Progenitor cell of endocrine pancreas (in vitro differentiated cells): Measurements from ENCODE around the gene COX4I1. TPM values are rescaled to one million over a fixed set of nuclear protein-coding genes. Genes with fewer than 3 reads are reported as not detected.

Experiments
- DNase-seq: peaks from one replicate; pipeline ENCODE4 v3.0.0; 2021; ENCODE audit warnings: low spot score; ENCODE audit not compliant: unreplicated experiment
- H3K27ac Mint-ChIP-seq: 2 replicates; pipeline ENCODE4 v1.8.0; 2021; ENCODE audit warnings: mild to moderate bottlenecking, moderate library complexity, mixed read lengths
- H3K27me3 Mint-ChIP-seq: 2 replicates; pipeline ENCODE4 v1.8.0; 2021; ENCODE audit warnings: mixed read lengths
- H3K36me3 Mint-ChIP-seq: 2 replicates; pipeline ENCODE4 v1.8.0; 2022; ENCODE audit warnings: mixed read lengths; ENCODE audit not compliant: insufficient read depth
- H3K4me1 Mint-ChIP-seq: 2 replicates; pipeline ENCODE4 v1.8.0; 2021; ENCODE audit warnings: low read depth, mixed read lengths
- H3K4me3 Mint-ChIP-seq: 2 replicates; pipeline ENCODE4 v1.8.0; 2021; ENCODE audit warnings: low read depth, mild to moderate bottlenecking, moderate library complexity, mixed read lengths
- H3K9me3 Mint-ChIP-seq: 2 replicates; pipeline ENCODE4 v1.8.0; 2021; ENCODE audit warnings: low read depth, mixed read lengths
- CTCF ChIP-seq: fragments of 200-600 bp; sonication (generic); IDR thresholded peaks from one replicate; pipeline ENCODE4 v1.5.0; 2021; ENCODE audit warnings: antibody characterized with exemption, mild to moderate bottlenecking; ENCODE audit not compliant: unreplicated experiment
- total RNA-seq: library from RNA; stranded (reverse); gene quantifications from 2 replicates; pipeline ENCODE4 v1.2.1, GENCODE V29; 2021

COX4I1 gene
- total RNA-seq, 1 donor from 2014 or later = 466 TPM

DNA sequence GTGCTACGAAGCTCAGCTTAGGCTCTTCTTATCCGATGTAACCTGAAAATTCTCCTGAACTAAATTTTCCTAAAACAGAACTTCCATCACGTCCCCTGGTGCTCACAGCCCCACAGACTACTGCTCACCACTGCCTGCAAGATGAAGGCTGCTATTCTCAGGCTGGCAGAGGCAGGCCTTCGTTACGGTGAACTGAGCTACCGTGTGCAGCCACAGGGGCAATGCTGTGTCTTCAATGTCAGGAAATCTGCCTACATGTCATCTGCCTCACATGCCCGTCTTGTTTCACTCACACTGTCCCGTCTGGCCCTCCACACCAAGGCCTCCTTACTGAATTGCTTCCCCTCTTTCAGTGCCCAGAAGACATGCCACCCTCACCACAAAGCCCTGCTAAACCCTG is 16.1 kb upstream of the COX4I1 start:
- Mint-ChIP-seq H3K27me3 (no peaks in the 10 kb centered on the region), H3K4me3 (no peak overlapping the region), H3K36me3 (peaks cover 23% of the 10 kb centered on the region), H3K27ac (no peak overlapping the region), H3K4me1 (peaks cover 9% of the 10 kb centered on the region), H3K9me3 (no peaks in the 10 kb centered on the region)
- TF ChIP-seq CTCF = no peak
- DNase-seq = no peak

- H3K9me3 Mint-ChIP-seq = no peaks in the 10 kb centered on the region
Observed at GRCh38 chr16:85784813-85785212, 14.7 kb upstream of the COX4I1 start.

DNA sequence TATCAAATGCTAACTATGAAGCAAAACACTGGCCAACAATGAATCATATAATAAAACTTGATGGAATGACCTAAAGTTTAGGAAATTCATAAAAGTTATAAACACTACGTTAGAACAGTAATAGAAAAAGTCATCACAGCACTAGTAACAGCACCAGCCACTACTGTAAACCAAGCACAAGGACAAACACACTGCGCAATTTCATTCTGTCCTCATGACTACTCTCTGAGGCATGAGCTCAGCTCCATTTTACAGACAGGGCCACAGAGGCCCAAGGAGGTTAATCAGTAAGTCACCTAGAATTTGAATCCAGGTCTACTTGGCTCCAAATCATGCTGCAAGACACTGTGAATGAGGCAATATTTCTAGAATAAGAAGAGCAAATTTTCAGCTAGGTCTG is 13.6 kb upstream of the COX4I1 start:
- no peak overlapping the region for H3K4me3 Mint-ChIP-seq
- no peak for DNase-seq
- H3K9me3 Mint-ChIP-seq = no peaks in the 10 kb centered on the region
- H3K36me3 Mint-ChIP-seq = peaks cover 17% of the 10 kb centered on the region
- H3K27ac Mint-ChIP-seq = peak overlapping the region; percentile 45
- no peak for TF ChIP-seq CTCF
- H3K27me3 Mint-ChIP-seq = no peaks in the 10 kb centered on the region
- peaks cover 9% of the 10 kb centered on the region for H3K4me1 Mint-ChIP-seq

More at GRCh38 chr16:85784813-85785212, 14.7 kb upstream of the COX4I1 start:
- Mint-ChIP-seq H3K36me3 (peaks cover 22% of the 10 kb centered on the region), H3K27me3 (no peaks in the 10 kb centered on the region), H3K27ac (no peak overlapping the region), H3K4me3 (no peak overlapping the region), H3K4me1 (peaks cover 9% of the 10 kb centered on the region)
- no peak for TF ChIP-seq CTCF
- DNase-seq = no peak

DNA sequence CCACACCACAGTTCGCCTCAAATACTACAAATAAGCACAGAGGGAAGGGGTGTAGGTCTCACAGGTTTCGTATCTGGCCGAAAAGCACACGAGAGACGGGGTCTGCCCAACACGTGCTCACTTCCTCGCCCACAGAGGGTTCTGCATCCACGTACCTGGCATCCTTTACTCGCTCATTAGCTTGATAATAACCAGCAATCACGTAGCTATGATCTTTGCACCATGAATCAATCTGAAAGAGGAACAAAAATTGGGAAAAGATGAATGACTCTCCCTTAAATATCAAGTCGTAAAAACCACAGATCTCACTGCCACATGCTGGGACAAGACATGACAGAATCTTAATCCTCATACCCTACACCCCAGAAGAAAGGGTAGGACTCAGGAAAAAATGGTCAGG is 10.7 kb upstream of the COX4I1 start:
- Mint-ChIP-seq H3K27ac (no peak overlapping the region), H3K9me3 (peaks cover 3% of the 10 kb centered on the region), H3K4me3 (no peak overlapping the region), H3K36me3 (peaks cover 30% of the 10 kb centered on the region), H3K4me1 (no peaks in the 10 kb centered on the region), H3K27me3 (no peaks in the 10 kb centered on the region)
- no peak for TF ChIP-seq CTCF
- DNase-seq = no peak

- Mint-ChIP-seq H3K4me3 (no peak overlapping the region), H3K4me1 (peaks cover 2% of the 10 kb centered on the region), H3K9me3 (peaks cover 3% of the 10 kb centered on the region), H3K36me3 (peaks cover 30% of the 10 kb centered on the region), H3K27me3 (no peaks in the 10 kb centered on the region), H3K27ac (no peak overlapping the region)
- no peak for TF ChIP-seq CTCF
- no peak for DNase-seq
Observed at GRCh38 chr16:85789773-85790172, 9.7 kb upstream of the COX4I1 start.
